ENCODE data around the gene SCCPDH.
"Not testable (repeated sequence)": the region's sequence is repeated elsewhere in the genome, so short reads cannot be mapped to it uniquely, and the experiment has no call there.

Gene SCCPDH

DNA sequence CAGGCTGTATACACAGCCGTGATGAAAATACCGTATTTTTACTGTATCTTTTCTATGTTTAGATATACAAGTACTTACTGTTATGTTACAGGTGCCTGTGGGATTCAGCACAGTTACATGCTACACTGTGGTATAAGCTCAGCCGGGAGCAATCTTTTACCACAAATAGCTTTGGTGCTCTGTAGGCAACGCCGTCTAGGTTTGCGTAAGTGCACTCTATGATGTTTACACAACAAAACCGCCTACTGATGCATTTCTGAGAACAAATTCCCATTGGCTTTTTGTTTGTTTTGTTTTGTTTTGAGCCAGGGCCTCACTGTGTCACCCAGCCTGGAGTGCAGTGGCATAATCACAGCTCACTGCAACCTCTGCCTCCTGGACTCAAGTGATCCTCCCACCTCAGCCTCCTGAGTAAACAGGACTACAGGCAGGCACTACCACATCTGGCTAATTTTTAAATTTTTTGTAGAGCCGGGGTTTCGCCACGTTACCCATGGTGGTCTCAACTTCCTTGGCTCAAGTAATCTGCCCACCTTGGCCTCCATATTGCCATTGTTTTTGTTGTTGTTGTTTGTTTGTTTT lies 81.0 kb downstream of the SCCPDH start:
- H3K9me3 ChIP-seq (replicated peaks; ENCODE audit: insufficient read depth, low read length), result no peaks in the 10 kb centered on the region
- H3K4me1 ChIP-seq (ENCODE audit: low read length), result no peaks in the 10 kb centered on the region
- H4K20me1 ChIP-seq (ENCODE audit: insufficient read depth, low read length), result no peaks in the 10 kb centered on the region
- H2AFZ ChIP-seq (ENCODE audit: low read length), result no peak overlapping the region
- H3K9me2 ChIP-seq (replicated peaks; ENCODE audit: insufficient read depth, low read length), result no peaks in the 10 kb centered on the region
- no peak overlapping the region for H3K4me3 ChIP-seq (ENCODE audit: low read length)
- H3K4me2 ChIP-seq (ENCODE audit: low read depth, low read length), result no peak overlapping the region
- no peaks in the 10 kb centered on the region for H3K27me3 ChIP-seq (replicated peaks; ENCODE audit: insufficient read depth, low read length)
- no peaks in the 10 kb centered on the region for H3K79me2 ChIP-seq (ENCODE audit: low read length)
- H3K27ac ChIP-seq (ENCODE audit: low read length), result no peak overlapping the region
- no peak for DNase-seq
- TF ChIP-seq CTCF (IDR thresholded peaks at IDR 0.05; ENCODE audit: low read length), result no peak
- TF ChIP-seq EZH2phosphoT487 (IDR thresholded peaks at IDR 0.05; ENCODE audit: low read length), result no peak
- TF ChIP-seq EZH2 (optimal IDR thresholded peaks at IDR 0.05; ENCODE audit: low read depth, low read length), result no peak
- no peaks in the 10 kb centered on the region for H3F3A ChIP-seq (ENCODE audit: insufficient read depth, low read length)
- H3K36me3 ChIP-seq (replicated peaks; ENCODE audit: insufficient read depth, low read length), result no peaks in the 10 kb centered on the region
- H3K9ac ChIP-seq (ENCODE audit: low read length), result no peak overlapping the region

GRCh38 chr1:246809473-246809872 lies 85.3 kb downstream of the SCCPDH start:
- DNase-seq, result no peak
- Histone ChIP-seq H3K9me3 (replicated peaks; ENCODE audit: insufficient read depth, low read length) (no peaks in the 10 kb centered on the region), H3K4me1 (ENCODE audit: low read length) (no peaks in the 10 kb centered on the region), H3K79me2 (ENCODE audit: low read length) (no peaks in the 10 kb centered on the region), H3K4me3 (ENCODE audit: low read length) (no peak overlapping the region), H3K36me3 (replicated peaks; ENCODE audit: insufficient read depth, low read length) (no peaks in the 10 kb centered on the region), H3K9ac (ENCODE audit: low read length) (no peak overlapping the region), H3F3A (ENCODE audit: insufficient read depth, low read length) (no peaks in the 10 kb centered on the region), H4K20me1 (ENCODE audit: insufficient read depth, low read length) (no peaks in the 10 kb centered on the region), H3K27me3 (replicated peaks; ENCODE audit: insufficient read depth, low read length) (no peaks in the 10 kb centered on the region), H3K27ac (ENCODE audit: low read length) (no peak overlapping the region), H3K9me2 (replicated peaks; ENCODE audit: insufficient read depth, low read length) (no peaks in the 10 kb centered on the region), H3K4me2 (ENCODE audit: low read depth, low read length) (no peak overlapping the region), H2AFZ (ENCODE audit: low read length) (no peak overlapping the region)
- no peak for TF ChIP-seq EZH2phosphoT487 (IDR thresholded peaks at IDR 0.05; ENCODE audit: low read length)
- no peak for TF ChIP-seq CTCF (IDR thresholded peaks at IDR 0.05; ENCODE audit: low read length)
- no peak for TF ChIP-seq EZH2 (optimal IDR thresholded peaks at IDR 0.05; ENCODE audit: low read depth, low read length)

- Histone ChIP-seq H3K9me2 (replicated peaks; ENCODE audit: insufficient read depth, low read length) (no peaks in the 10 kb centered on the region), H3K4me1 (ENCODE audit: low read length) (no peaks in the 10 kb centered on the region), H4K20me1 (ENCODE audit: insufficient read depth, low read length) (no peaks in the 10 kb centered on the region), H3K79me2 (ENCODE audit: low read length) (no peaks in the 10 kb centered on the region), H3K27me3 (replicated peaks; ENCODE audit: insufficient read depth, low read length) (no peaks in the 10 kb centered on the region), H3K4me2 (ENCODE audit: low read depth, low read length) (no peak overlapping the region), H3F3A (ENCODE audit: insufficient read depth, low read length) (no peaks in the 10 kb centered on the region), H3K4me3 (ENCODE audit: low read length) (no peak overlapping the region), H3K9me3 (replicated peaks; ENCODE audit: insufficient read depth, low read length) (no peaks in the 10 kb centered on the region), H3K9ac (ENCODE audit: low read length) (no peak overlapping the region), H3K27ac (ENCODE audit: low read length) (no peak overlapping the region), H3K36me3 (replicated peaks; ENCODE audit: insufficient read depth, low read length) (no peaks in the 10 kb centered on the region), H2AFZ (ENCODE audit: low read length) (no peak overlapping the region)
- no peak for DNase-seq
- TF ChIP-seq EZH2 (optimal IDR thresholded peaks at IDR 0.05; ENCODE audit: low read depth, low read length), result no peak
- no peak for TF ChIP-seq CTCF (IDR thresholded peaks at IDR 0.05; ENCODE audit: low read length)
- no peak for TF ChIP-seq EZH2phosphoT487 (IDR thresholded peaks at IDR 0.05; ENCODE audit: low read length)
These were observed 87.8 kb downstream of the SCCPDH start for GRCh38 chr1:246811985-246812384.

DNA sequence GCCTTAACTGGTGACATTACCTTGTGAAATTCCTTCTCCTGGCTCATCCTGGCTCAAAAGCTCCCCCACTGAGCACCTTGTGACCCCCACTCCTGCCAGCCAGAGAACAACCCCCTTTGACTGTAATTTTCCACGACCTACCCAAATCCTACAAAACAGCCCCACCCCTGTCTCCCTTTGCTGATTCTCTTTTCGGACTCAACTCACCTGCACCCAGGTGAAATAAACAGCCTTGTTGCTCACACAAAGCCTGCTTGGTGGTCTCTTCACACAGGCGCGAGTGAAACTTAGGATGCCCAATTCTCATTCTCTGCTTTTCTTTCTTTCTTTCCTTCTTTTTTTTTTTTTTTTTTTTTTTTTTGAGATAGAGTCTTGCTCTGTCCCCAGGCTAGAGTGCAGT lies 89.1 kb downstream of the SCCPDH start:
- not testable (repeated sequence) for H3K27me3 ChIP-seq (replicated peaks; ENCODE audit: insufficient read depth, low read length); H3K79me2 ChIP-seq (ENCODE audit: low read length); H3K4me1 ChIP-seq (ENCODE audit: low read length); H4K20me1 ChIP-seq (ENCODE audit: insufficient read depth, low read length); H3K36me3 ChIP-seq (replicated peaks; ENCODE audit: insufficient read depth, low read length); H3F3A ChIP-seq (ENCODE audit: insufficient read depth, low read length); H3K4me3 ChIP-seq (ENCODE audit: low read length); DNase-seq; H2AFZ ChIP-seq (ENCODE audit: low read length); H3K27ac ChIP-seq (ENCODE audit: low read length); H3K9ac ChIP-seq (ENCODE audit: low read length); H3K9me2 ChIP-seq (replicated peaks; ENCODE audit: insufficient read depth, low read length); H3K4me2 ChIP-seq (ENCODE audit: low read depth, low read length); H3K9me3 ChIP-seq (replicated peaks; ENCODE audit: insufficient read depth, low read length)

Data from MM.1S (cell line).